Osteocyte (in vitro differentiated cells): ENCODE results near the gene ITGA11. TPM values are rescaled to one million over a fixed set of nuclear protein-coding genes. Genes with fewer than 3 reads are reported as not detected.

Experiments
- DNase-seq: peaks from one replicate; pipeline ENCODE4 v3.0.0; 2021; ENCODE audit warnings: mixed read lengths; ENCODE audit not compliant: unreplicated experiment; ENCODE audit errors: extremely low spot score
- H3K27ac Mint-ChIP-seq: one replicate; pipeline ENCODE4 v1.8.0; 2021; ENCODE audit warnings: mild to moderate bottlenecking, mixed read lengths; ENCODE audit not compliant: unreplicated experiment
- H3K27me3 Mint-ChIP-seq: one replicate; pipeline ENCODE4 v1.8.0; 2021; ENCODE audit warnings: mixed read lengths; ENCODE audit not compliant: unreplicated experiment
- H3K36me3 Mint-ChIP-seq: one replicate; pipeline ENCODE4 v1.8.0; 2021; ENCODE audit warnings: mixed read lengths; ENCODE audit not compliant: unreplicated experiment
- H3K4me1 Mint-ChIP-seq: one replicate; pipeline ENCODE4 v1.8.0; 2021; ENCODE audit warnings: mixed read lengths; ENCODE audit not compliant: unreplicated experiment
- H3K4me3 Mint-ChIP-seq: one replicate; pipeline ENCODE4 v1.8.0; 2021; ENCODE audit warnings: mild to moderate bottlenecking, moderate library complexity, mixed read lengths; ENCODE audit not compliant: unreplicated experiment
- H3K9me3 Mint-ChIP-seq: one replicate; pipeline ENCODE4 v1.8.0; 2021; ENCODE audit warnings: mixed read lengths; ENCODE audit not compliant: unreplicated experiment
- total RNA-seq: library from RNA; stranded (reverse); gene quantifications from 2 replicates; pipeline ENCODE4 v1.2.1, GENCODE V29; 2021
- TF ChIP-seq, protein P1 (sequence below): fragments of 200-600 bp; sonication (generic); IDR thresholded peaks from 2 replicates; pipeline ENCODE4 v1.5.0; 2021; ENCODE audit warnings: antibody characterized with exemption, mild to moderate bottlenecking, moderate library complexity

ITGA11 gene
- total RNA-seq, 1 donor from 2014 or later: 1,149 TPM

- Mint-ChIP-seq H3K9me3 (no peaks in the 10 kb centered on the region), H3K36me3 (peaks cover 60% of the 10 kb centered on the region), H3K27me3 (no peaks in the 10 kb centered on the region), H3K27ac (peak overlapping the region; percentile 10), H3K4me1 (peaks cover 53% of the 10 kb centered on the region), H3K4me3 (no peak overlapping the region)
- DNase-seq: peak; percentile 56
- TF ChIP-seq, protein P1, sequence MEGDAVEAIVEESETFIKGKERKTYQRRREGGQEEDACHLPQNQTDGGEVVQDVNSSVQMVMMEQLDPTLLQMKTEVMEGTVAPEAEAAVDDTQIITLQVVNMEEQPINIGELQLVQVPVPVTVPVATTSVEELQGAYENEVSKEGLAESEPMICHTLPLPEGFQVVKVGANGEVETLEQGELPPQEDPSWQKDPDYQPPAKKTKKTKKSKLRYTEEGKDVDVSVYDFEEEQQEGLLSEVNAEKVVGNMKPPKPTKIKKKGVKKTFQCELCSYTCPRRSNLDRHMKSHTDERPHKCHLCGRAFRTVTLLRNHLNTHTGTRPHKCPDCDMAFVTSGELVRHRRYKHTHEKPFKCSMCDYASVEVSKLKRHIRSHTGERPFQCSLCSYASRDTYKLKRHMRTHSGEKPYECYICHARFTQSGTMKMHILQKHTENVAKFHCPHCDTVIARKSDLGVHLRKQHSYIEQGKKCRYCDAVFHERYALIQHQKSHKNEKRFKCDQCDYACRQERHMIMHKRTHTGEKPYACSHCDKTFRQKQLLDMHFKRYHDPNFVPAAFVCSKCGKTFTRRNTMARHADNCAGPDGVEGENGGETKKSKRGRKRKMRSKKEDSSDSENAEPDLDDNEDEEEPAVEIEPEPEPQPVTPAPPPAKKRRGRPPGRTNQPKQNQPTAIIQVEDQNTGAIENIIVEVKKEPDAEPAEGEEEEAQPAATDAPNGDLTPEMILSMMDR: no peak
Measured at GRCh38 chr15:68412218-68412617, 19.7 kb downstream of the ITGA11 start.

DNA sequence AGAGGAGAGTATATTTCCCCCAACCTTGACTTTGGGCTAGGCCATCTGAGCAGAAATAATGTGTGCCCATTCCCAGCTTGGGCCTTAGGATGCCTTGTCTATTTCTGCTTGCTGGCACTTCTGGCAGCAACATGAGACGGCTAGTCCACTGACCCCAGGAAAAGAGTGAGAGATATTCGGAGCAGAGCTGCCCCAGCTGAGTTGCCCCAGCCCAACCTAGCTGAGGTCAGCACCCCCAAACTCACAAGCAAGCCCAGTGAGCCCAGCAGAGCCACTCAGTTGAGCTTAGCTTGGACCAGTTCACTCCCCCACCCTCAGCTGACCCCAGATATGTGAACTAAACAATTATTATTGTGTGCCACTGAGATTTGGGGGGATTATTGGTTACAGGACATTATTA lies 20.2 kb downstream of the ITGA11 start:
- TF ChIP-seq, protein P1: no peak
- Mint-ChIP-seq H3K27ac (no peak overlapping the region), H3K36me3 (peaks cover 57% of the 10 kb centered on the region), H3K4me1 (peaks cover 49% of the 10 kb centered on the region), H3K4me3 (no peak overlapping the region), H3K9me3 (no peaks in the 10 kb centered on the region), H3K27me3 (no peaks in the 10 kb centered on the region)
- peak; percentile 51 for DNase-seq

DNA sequence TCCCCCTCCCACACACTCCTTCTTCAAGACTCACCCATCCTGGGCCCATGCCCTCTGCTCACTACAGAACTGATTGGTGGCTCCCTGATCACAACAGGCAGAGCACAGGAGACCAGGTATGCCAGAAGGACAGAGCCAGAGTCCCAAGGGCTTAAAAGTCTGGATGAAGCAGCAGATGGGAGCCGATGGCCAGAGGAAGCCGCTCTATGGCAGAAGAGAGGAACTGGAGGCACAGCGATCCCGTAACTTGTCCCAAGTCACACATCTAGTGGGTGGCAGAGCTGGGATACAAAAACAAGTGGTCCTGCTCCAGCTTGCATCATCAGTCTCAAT lies 20.7 kb downstream of the ITGA11 start:
- Mint-ChIP-seq H3K9me3 (no peaks in the 10 kb centered on the region), H3K27ac (no peak overlapping the region), H3K27me3 (no peaks in the 10 kb centered on the region), H3K36me3 (peaks cover 57% of the 10 kb centered on the region), H3K4me1 (peaks cover 48% of the 10 kb centered on the region), H3K4me3 (no peak overlapping the region)
- TF ChIP-seq, protein P1: no peak
- peak; percentile 67 for DNase-seq

- H3K36me3 Mint-ChIP-seq: peaks cover 51% of the 10 kb centered on the region
- no peaks in the 10 kb centered on the region for H3K27me3 Mint-ChIP-seq
- no peak overlapping the region for H3K4me3 Mint-ChIP-seq
- peak overlapping the region; percentile 23 for H3K27ac Mint-ChIP-seq
- TF ChIP-seq, protein P1: no peak
- peak; percentile 57 for DNase-seq
- H3K9me3 Mint-ChIP-seq: no peaks in the 10 kb centered on the region
- H3K4me1 Mint-ChIP-seq: peaks cover 43% of the 10 kb centered on the region
Measured at GRCh38 chr15:68410466-68411342, 21.3 kb downstream of the ITGA11 start.

DNA sequence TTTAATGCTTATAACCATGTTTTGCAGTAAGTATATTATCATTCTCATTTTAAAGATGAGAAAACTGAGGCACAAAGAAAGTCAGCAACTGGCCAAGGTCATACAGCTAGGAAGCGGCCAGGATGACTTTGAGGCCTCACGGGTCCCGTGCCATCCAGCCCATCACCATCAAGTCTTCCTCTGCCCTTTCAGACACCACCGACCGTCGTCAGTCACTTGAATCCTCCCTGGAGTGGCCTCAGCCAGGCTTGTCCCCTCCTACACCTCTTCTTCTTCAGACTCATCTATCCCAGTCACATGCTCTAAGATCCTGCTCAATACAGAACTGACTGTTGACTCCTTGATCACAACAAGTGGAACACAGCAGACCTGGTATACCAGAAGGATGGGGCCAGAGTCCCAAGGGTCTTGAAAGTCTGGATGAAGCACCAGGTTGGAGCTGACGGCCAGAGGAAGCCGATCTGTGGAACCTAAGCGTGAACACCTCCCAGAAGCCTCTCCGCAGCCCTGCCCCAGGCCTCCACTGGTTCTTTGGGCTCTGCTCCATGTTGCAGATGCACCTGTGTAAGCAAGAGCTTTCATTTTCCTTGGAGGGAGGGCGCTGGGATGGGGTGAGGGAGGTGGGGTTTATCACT lies 22.1 kb downstream of the ITGA11 start:
- DNase-seq: peak; percentile 77
- TF ChIP-seq, protein P1: no peak
- Mint-ChIP-seq H3K4me3 (no peak overlapping the region), H3K9me3 (no peaks in the 10 kb centered on the region), H3K27me3 (no peaks in the 10 kb centered on the region), H3K36me3 (peaks cover 43% of the 10 kb centered on the region), H3K4me1 (peaks cover 38% of the 10 kb centered on the region), H3K27ac (no peak overlapping the region)
